IMR-90 (cell line): ENCODE data around the gene CARD19. TPM values are rescaled to one million over a fixed set of nuclear protein-coding genes. Genes with fewer than 3 reads are reported as not detected.

Experiments
- ATAC-seq: fragments of 200-7000 bp; cut with Tn5 transposase; 2 replicates; pipeline ENCODE4 v1.9.1; 2020; ENCODE audit warnings: low read depth, mild to moderate bottlenecking, moderate library complexity
- BruUV-seq: library from RNA; stranded (reverse); fragments of 400-500 nt; replicated peaks from 2 replicates; lab custom pipeline; 2021; lab: Mats Ljungman, UMichigan
- CTCF ChIA-PET: fragments of 300-600 bp; formaldehyde crosslinking; extraction: SDS; loops from one replicate; lab custom pipeline; 2021; ENCODE audit warnings: antibody characterized with exemption; lab: Yijun Ruan, JAX
- POLR2A ChIA-PET: fragments of 300-600 bp; sonication (Branson Sonifier 250); formaldehyde crosslinking; loops from one replicate; lab custom pipeline; 2022; ENCODE audit warnings: antibody characterized with exemption; ENCODE audit not compliant: unreplicated experiment; lab: Charles Lee
- DNase-seq: peaks from one replicate; pipeline ENCODE4 v3.0.0; 2013
- H2AFZ ChIP-seq: replicated peaks from 2 replicates; pipeline ENCODE3; 2013; ENCODE audit warnings: low read length, mild to moderate bottlenecking; ENCODE audit not compliant: poor library complexity
- H2AK5ac ChIP-seq: 2 replicates; pipeline ENCODE4 v1.6.1; 2013; ENCODE audit warnings: low read depth, low read length, inconsistent platforms
- H2AK9ac ChIP-seq: replicated peaks from 2 replicates; pipeline ENCODE3; 2013; ENCODE audit warnings: mild to moderate bottlenecking, low read depth, low read length, moderate library complexity; ENCODE audit not compliant: poor library complexity
- H2BK120ac ChIP-seq: 2 replicates; pipeline ENCODE4 v1.6.1; 2013; ENCODE audit warnings: low read depth, low read length, inconsistent platforms
- H2BK15ac ChIP-seq: 3 replicates; pipeline ENCODE4 v1.6.1; 2013; ENCODE audit warnings: low read depth, low read length, inconsistent platforms
- H2BK20ac ChIP-seq: 2 replicates; pipeline ENCODE4 v1.6.1; 2013; ENCODE audit warnings: low read depth, mild to moderate bottlenecking, inconsistent platforms, low read length, moderate library complexity
- H2BK5ac ChIP-seq: 2 replicates; pipeline ENCODE4 v1.6.1; 2013; ENCODE audit warnings: mild to moderate bottlenecking, low read depth, low read length, inconsistent platforms; ENCODE audit not compliant: poor library complexity, severe bottlenecking
- H3K14ac ChIP-seq: replicated peaks from 2 replicates; pipeline ENCODE4 v1.6.1; 2013; ENCODE audit warnings: low read depth, low read length, inconsistent platforms
- H3K18ac ChIP-seq: 2 replicates; pipeline ENCODE4 v1.6.1; 2013; ENCODE audit warnings: low read depth, low read length, control low read depth
- H3K23ac ChIP-seq: 2 replicates; pipeline ENCODE4 v1.6.1; 2013; ENCODE audit warnings: low read depth, low read length, inconsistent platforms
- H3K27ac ChIP-seq: 2 replicates; pipeline ENCODE4 v1.5.1; 2013; ENCODE audit warnings: mild to moderate bottlenecking, control low read depth, low read length; ENCODE audit not compliant: insufficient read depth
- H3K27me3 ChIP-seq: 2 replicates; pipeline ENCODE4 v1.6.1; 2013; ENCODE audit warnings: low read length; ENCODE audit not compliant: control insufficient read depth, insufficient read depth
- H3K36me3 ChIP-seq: 2 replicates; pipeline ENCODE4 v1.6.1; 2013; ENCODE audit warnings: low read length, mixed read lengths; ENCODE audit not compliant: control insufficient read depth, insufficient read depth
- H3K4ac ChIP-seq: 2 replicates; pipeline ENCODE4 v1.6.1; 2013; ENCODE audit warnings: low read depth, low read length, inconsistent platforms
- H3K4me1 ChIP-seq: 2 replicates; pipeline ENCODE4 v1.6.1; 2013; ENCODE audit warnings: low read length, mixed read lengths; ENCODE audit not compliant: control insufficient read depth, insufficient read depth
- H3K4me2 ChIP-seq: 2 replicates; pipeline ENCODE4 v1.6.1; 2013; ENCODE audit warnings: low read depth, mild to moderate bottlenecking, control low read depth, low read length, moderate library complexity
- H3K4me3 ChIP-seq: 2 replicates; pipeline ENCODE4 v1.5.1; 2013; ENCODE audit warnings: low read depth, mild to moderate bottlenecking, control low read depth, low read length, moderate library complexity; ENCODE audit not compliant: insufficient read depth
- H3K56ac ChIP-seq: 2 replicates; pipeline ENCODE4 v1.6.1; 2013; ENCODE audit warnings: low read length, inconsistent platforms; ENCODE audit not compliant: insufficient read depth; ENCODE audit errors: extremely low read depth
- H3K79me1 ChIP-seq, 2 experiments: 2 replicates each; pipeline ENCODE4 v1.6.1; 2013; ENCODE audit warnings: low read length in 2 of 2, inconsistent platforms in 1 of 2, low read depth in 1 of 2
- H3K9ac ChIP-seq: 2 replicates; pipeline ENCODE4 v1.6.1; 2013; ENCODE audit warnings: low read depth, low read length, control low read depth
- H3K9me1 ChIP-seq: 2 replicates; pipeline ENCODE4 v1.6.1; 2013; ENCODE audit warnings: low read length, inconsistent platforms; ENCODE audit not compliant: insufficient read depth
- H3K9me3 ChIP-seq: 2 replicates; pipeline ENCODE4 v1.6.1; 2013; ENCODE audit warnings: low read length; ENCODE audit not compliant: control insufficient read depth, insufficient read depth
- H4K20me1 ChIP-seq: 2 replicates; pipeline ENCODE4 v1.6.1; 2013; ENCODE audit warnings: low read length, inconsistent platforms; ENCODE audit not compliant: insufficient read depth
- H4K5ac ChIP-seq: 2 replicates; pipeline ENCODE4 v1.6.1; 2013; ENCODE audit warnings: mild to moderate bottlenecking, low read depth, low read length, control low read depth
- H4K8ac ChIP-seq, 2 experiments: 2 replicates each; pipeline ENCODE4 v1.6.1; 2013; ENCODE audit warnings: low read depth in 2 of 2, low read length in 2 of 2, control low read depth in 1 of 2, inconsistent platforms in 1 of 2
- H4K91ac ChIP-seq: 2 replicates; pipeline ENCODE4 v1.6.1; 2013; ENCODE audit warnings: low read depth, low read length, inconsistent platforms; ENCODE audit not compliant: insufficient read depth
- MAZ ChIP-seq: IDR thresholded peaks from 2 replicates; pipeline ENCODE4 v1.6.1; 2012; ENCODE audit warnings: low read depth, mild to moderate bottlenecking, low read length, improper control_type of control experiment, moderate library complexity, borderline replicate concordance
- POLR2A ChIP-seq: IDR thresholded peaks from 2 replicates; pipeline ENCODE4 v1.6.1; 2012; ENCODE audit warnings: mild to moderate bottlenecking, low read depth, low read length
- SMC3 ChIP-seq: fragments of 150-350 bp; IDR thresholded peaks from 2 replicates; pipeline ENCODE4 v1.6.1; 2016; ENCODE audit warnings: low read depth, mild to moderate bottlenecking, antibody characterized with exemption, low read length, moderate library complexity
- USF2 ChIP-seq: fragments of 150-350 bp; IDR thresholded peaks from 2 replicates; pipeline ENCODE4 v1.6.1; 2017; ENCODE audit warnings: mild to moderate bottlenecking, antibody characterized with exemption, low read length, low read depth
- WGBS, 2 experiments: methylation state at CpG; one replicate each; pipeline versions ENCODE4 v1.1.5 to v1.1.7; 2013; ENCODE audit warnings: missing lambda C conversion rate in 2 of 2; ENCODE audit not compliant: insufficient read length in 1 of 2; ENCODE audit errors: extremely low coverage in 2 of 2; 5-methylcytosine and 5-hydroxymethylcytosine counted together
- dilution Hi-C: fragments of 300-500 bp; cut with HindIII; formaldehyde crosslinking; loops from one replicate; pipeline ENCODE4 v1.14.3; 2018; ENCODE audit warnings: low sequenced_read_pairs; ENCODE audit not compliant: unreplicated experiment
- in situ Hi-C: fragments of 300-500 bp; cut with MboI; formaldehyde crosslinking; loops from 3 replicates; pipeline ENCODE4 v1.14.3; 2019; ENCODE audit warnings: low sequenced_read_pairs, inconsistent platforms, mixed read lengths
- intact Hi-C: fragments of 100-400 bp; cut with micrococcal nuclease; formaldehyde crosslinking; loops from 2 replicates; pipeline ENCODE4 v1.10.0; 2022
- polyA plus RNA-seq, 3 experiments: library from polyadenylated mRNA; depleted of rRNA; stranded (reverse); fragments of >200 nt; gene quantifications; 2 replicates each; pipeline ENCODE4 v1.2.3, GENCODE V29; 2012; ENCODE audit warnings: low replicate concordance in 1 of 3
- total RNA-seq: library from RNA; depleted of rRNA; stranded (reverse); fragments of >200 nt; gene quantifications from 2 replicates; pipeline ENCODE4 v1.2.3, GENCODE V29; 2012

CARD19 gene
- total and polyA plus RNA-seq, 2 of the 4 experiments (the other 2 are of a cell fraction) = 17.4 to 111 TPM

GRCh38 chr9:93155716-93156474 is 59.9 kb downstream of the CARD19 start:
- Histone ChIP-seq H3K23ac (no peak overlapping the region), H4K20me1 (0 out of 2 replicates have a peak, but pooled peaks cover 3% of the 10 kb centered on the region), H3K9me1 (no peaks in the 10 kb centered on the region), H4K8ac (no peak overlapping the region), H3K9ac (no peak overlapping the region), H4K91ac (no peak overlapping the region), H3K4me2 (no peak overlapping the region), H2AK9ac (no peak overlapping the region), H3K27me3 (no peaks in the 10 kb centered on the region), H3K9me3 (no peaks in the 10 kb centered on the region), H3K79me1 (no peaks in the 10 kb centered on the region; a peak in 1 of 4 replicates), H2BK120ac (no peak overlapping the region), H3K27ac (no peak overlapping the region), H3K18ac (no peak overlapping the region), H3K4ac (no peak overlapping the region), H2BK15ac (no peak overlapping the region), H3K56ac (no peak overlapping the region), H2AK5ac (no peak overlapping the region), H3K4me3 (no peak overlapping the region), H2BK20ac (no peak overlapping the region), H2AFZ (no peak overlapping the region), H3K14ac (no peak overlapping the region), H3K4me1 (peaks cover 3% of the 10 kb centered on the region; the same call in 1 of the 2 replicates), H4K5ac (no peak overlapping the region), H2BK5ac (no peak overlapping the region), H3K36me3 (no peaks in the 10 kb centered on the region)
- BruUV-seq = no TSS peak
- intact Hi-C loops (no loop called here), in situ Hi-C loops (loop anchor here (25.0 kb wide), 1 partner anchor 806 kb away; the partner anchor contains the start of gene BARX1), dilution Hi-C loops (no loop called here)
- TF ChIP-seq USF2 (no peak), SMC3 (no peak), POLR2A (no peak), MAZ (no peak)
- DNase-seq = no peak
- CTCF ChIA-PET = no interaction called here
- POLR2A ChIA-PET = no interaction called here
- WGBS, 2 experiments = 83% methylated on average over 1 of the region's 16 CpGs; no CpG with 5 or more reads in 1 of the 2 experiments
- no peak for ATAC-seq
